Activated naive CD8-positive, alpha-beta T cell treated with anti-CD3 and anti-CD28 coated beads, Interleukin-2, amount 10 ng/mL, durations not matched to agents 7 days and 5 days (primary cell): ENCODE data around the gene MIEN1. TPM values are rescaled to one million over a fixed set of nuclear protein-coding genes. Genes with fewer than 3 reads are reported as not detected.
"Not testable (repeated sequence)": the region's sequence is repeated elsewhere in the genome, so short reads cannot be mapped to it uniquely, and the experiment has no call there.

Experiments
- ATAC-seq: fragments of 150-1000 bp; cut with Tn5 transposase; one replicate; pipeline ENCODE4 v1.10.0; 2021; ENCODE audit warnings: low read depth, moderate library complexity
- POLR2A ChIA-PET: fragments of 350-600 bp; sonication (Branson Sonifier 250); formaldehyde crosslinking; loops from one replicate; lab custom pipeline; 2021; ENCODE audit warnings: antibody characterized with exemption; lab: Charles Lee
- DNase-seq: peaks from one replicate; pipeline ENCODE4 v3.0.0; 2021
- H3K27ac Mint-ChIP-seq: one replicate; pipeline ENCODE4 v1.8.0; 2022; ENCODE audit warnings: mild to moderate bottlenecking, mixed read lengths
- H3K27me3 Mint-ChIP-seq: one replicate; pipeline ENCODE4 v1.8.0; 2022; ENCODE audit warnings: mild to moderate bottlenecking, moderate library complexity, mixed read lengths
- H3K36me3 Mint-ChIP-seq: one replicate; pipeline ENCODE4 v1.8.0; 2021; ENCODE audit warnings: mild to moderate bottlenecking, mixed read lengths
- H3K4me1 Mint-ChIP-seq: one replicate; pipeline ENCODE4 v1.8.0; 2021; ENCODE audit warnings: mixed read lengths
- H3K4me3 Mint-ChIP-seq: one replicate; pipeline ENCODE4 v1.8.0; 2022; ENCODE audit warnings: mild to moderate bottlenecking, moderate library complexity, mixed read lengths
- H3K9me3 Mint-ChIP-seq: one replicate; pipeline ENCODE4 v1.8.0; 2021; ENCODE audit warnings: mixed read lengths
- total RNA-seq, 2 experiments: library from RNA; stranded (reverse); gene quantifications; one replicate each; pipeline ENCODE4 v1.2.3, GENCODE V29; 2021

The MIEN1 gene
- total RNA-seq, 2 experiments from 2014 or later, result 38.1 to 38.6 TPM

- H3K9me3 Mint-ChIP-seq, result no peaks in the 10 kb centered on the region
- H3K27ac Mint-ChIP-seq, result no peak overlapping the region
- POLR2A ChIA-PET, result no interaction called here
- no peak for ATAC-seq
- H3K36me3 Mint-ChIP-seq, result no peaks in the 10 kb centered on the region
- no peaks in the 10 kb centered on the region for H3K4me1 Mint-ChIP-seq
- H3K27me3 Mint-ChIP-seq, result no peaks in the 10 kb centered on the region
- H3K4me3 Mint-ChIP-seq, result no peak overlapping the region
- no peak for DNase-seq
Measured at GRCh38 chr17:39714234-39714633, 16.1 kb downstream of the MIEN1 start.

- Mint-ChIP-seq H3K27ac (no peak overlapping the region), H3K4me3 (no peak overlapping the region), H3K9me3 (no peaks in the 10 kb centered on the region), H3K27me3 (no peaks in the 10 kb centered on the region), H3K4me1 (peaks cover 6% of the 10 kb centered on the region), H3K36me3 (no peaks in the 10 kb centered on the region)
- POLR2A ChIA-PET, result interaction anchor here (0.6 kb wide), 1 partner anchor 62 kb away, joined by 7 read pairs; no protein-coding TSS in a partner anchor
- DNase-seq (no peak), ATAC-seq (no peak)
Measured at GRCh38 chr17:39711851-39712250, 18.5 kb downstream of the MIEN1 start.

GRCh38 chr17:39711071-39711470 lies 19.3 kb downstream of the MIEN1 start:
- not testable (repeated sequence) for H3K27me3 Mint-ChIP-seq, H3K4me1 Mint-ChIP-seq, ATAC-seq, H3K36me3 Mint-ChIP-seq, H3K27ac Mint-ChIP-seq, H3K9me3 Mint-ChIP-seq, DNase-seq, H3K4me3 Mint-ChIP-seq
- POLR2A ChIA-PET, result interaction anchor here (0.6 to 1.4 kb wide), 3 partner anchors 19 to 61 kb away, joined by 3 to 7 read pairs (median 3); partner anchors contain the start of genes MIEN1 and PGAP3

- no peak overlapping the region for H3K27ac Mint-ChIP-seq
- no peak overlapping the region for H3K4me3 Mint-ChIP-seq
- no peak for DNase-seq
- no peaks in the 10 kb centered on the region for H3K36me3 Mint-ChIP-seq
- H3K4me1 Mint-ChIP-seq, result peaks cover 8% of the 10 kb centered on the region
- H3K27me3 Mint-ChIP-seq, result no peaks in the 10 kb centered on the region
- no peak for ATAC-seq
- H3K9me3 Mint-ChIP-seq, result no peaks in the 10 kb centered on the region
- POLR2A ChIA-PET, result interaction anchor here (1.3 to 1.4 kb wide), 2 partner anchors 20 to 22 kb away, joined by 3 read pairs; partner anchors contain the start of genes MIEN1 and PGAP3
Measured at GRCh38 chr17:39709998-39710964, 20.1 kb downstream of the MIEN1 start.

GRCh38 chr17:39709319-39709997 lies 20.9 kb downstream of the MIEN1 start:
- Mint-ChIP-seq H3K27ac (no peak overlapping the region), H3K4me3 (no peak overlapping the region)
- POLR2A ChIA-PET, result no interaction called here

GRCh38 chr17:39706921-39707337 lies 23.4 kb downstream of the MIEN1 start:
- no peaks in the 10 kb centered on the region for H3K9me3 Mint-ChIP-seq
- H3K4me3 Mint-ChIP-seq, result peak overlapping the region; percentile 45
- peaks cover 8% of the 10 kb centered on the region for H3K4me1 Mint-ChIP-seq
- peak; percentile 67 for ATAC-seq
- H3K27me3 Mint-ChIP-seq, result peaks cover 7% of the 10 kb centered on the region
- POLR2A ChIA-PET, result interaction anchor here (1.0 kb wide), 1 partner anchor 11 kb away, joined by 3 read pairs; no protein-coding TSS in a partner anchor
- no peaks in the 10 kb centered on the region for H3K36me3 Mint-ChIP-seq
- DNase-seq, result no peak
- H3K27ac Mint-ChIP-seq, result peak overlapping the region; percentile 82

More at GRCh38 chr17:39709319-39709997, 20.9 kb downstream of the MIEN1 start:
- ATAC-seq, result no peak
- DNase-seq, result no peak
- Mint-ChIP-seq H3K4me1 (peaks cover 8% of the 10 kb centered on the region), H3K36me3 (no peaks in the 10 kb centered on the region), H3K27me3 (no peaks in the 10 kb centered on the region), H3K9me3 (no peaks in the 10 kb centered on the region)

- Mint-ChIP-seq H3K9me3 (no peaks in the 10 kb centered on the region), H3K27ac (no peak overlapping the region), H3K27me3 (peaks cover 12% of the 10 kb centered on the region), H3K4me3 (no peak overlapping the region), H3K4me1 (peaks cover 8% of the 10 kb centered on the region), H3K36me3 (no peaks in the 10 kb centered on the region)
- DNase-seq (no peak), ATAC-seq (no peak)
- POLR2A ChIA-PET, result interaction anchor here (1.0 kb wide), 1 partner anchor 10 kb away, joined by 3 read pairs; no protein-coding TSS in a partner anchor
Measured at GRCh38 chr17:39706383-39706782, 23.9 kb downstream of the MIEN1 start.

- POLR2A ChIA-PET, result interaction anchor here (1.0 kb wide), 1 partner anchor 10 kb away, joined by 3 read pairs; no protein-coding TSS in a partner anchor
Measured at GRCh38 chr17:39705786-39706348, 24.5 kb downstream of the MIEN1 start.

GRCh38 chr17:39704821-39705551 lies 25.3 kb downstream of the MIEN1 start:
- no peaks in the 10 kb centered on the region for H3K9me3 Mint-ChIP-seq
- ATAC-seq, result no peak
- peaks cover 23% of the 10 kb centered on the region for H3K27me3 Mint-ChIP-seq
- no peak overlapping the region for H3K27ac Mint-ChIP-seq
- DNase-seq, result no peak
- H3K4me3 Mint-ChIP-seq, result no peak overlapping the region
- H3K36me3 Mint-ChIP-seq, result no peaks in the 10 kb centered on the region
- POLR2A ChIA-PET, result no interaction called here
- peaks cover 13% of the 10 kb centered on the region for H3K4me1 Mint-ChIP-seq

More at GRCh38 chr17:39705786-39706348, 24.5 kb downstream of the MIEN1 start:
- H3K9me3 Mint-ChIP-seq, result no peaks in the 10 kb centered on the region
- DNase-seq (no peak), ATAC-seq (no peak)
- H3K27ac Mint-ChIP-seq, result no peak overlapping the region
- no peak overlapping the region for H3K4me3 Mint-ChIP-seq
- peaks cover 13% of the 10 kb centered on the region for H3K4me1 Mint-ChIP-seq
- H3K27me3 Mint-ChIP-seq, result peaks cover 17% of the 10 kb centered on the region
- H3K36me3 Mint-ChIP-seq, result no peaks in the 10 kb centered on the region

DNA sequence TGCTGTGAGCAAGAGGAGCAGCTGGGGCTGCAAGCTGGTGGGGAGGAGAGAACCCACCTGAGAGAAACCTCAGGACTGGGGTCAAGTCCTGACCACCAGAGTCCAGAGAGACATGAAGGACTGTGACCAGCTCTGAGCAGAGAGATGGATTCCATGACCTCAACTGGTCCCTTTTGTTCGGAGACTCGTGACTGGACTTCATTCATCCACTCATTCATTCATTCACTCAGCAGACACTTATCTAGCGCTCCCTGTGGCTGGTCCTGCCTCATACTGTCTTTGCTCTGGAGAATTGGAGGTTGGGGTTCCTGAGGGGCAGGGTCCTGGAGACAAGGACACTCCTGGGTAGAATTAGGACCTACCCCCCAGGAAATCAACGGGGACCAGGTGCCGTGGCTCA lies 26.4 kb downstream of the MIEN1 start:
- DNase-seq (no peak), ATAC-seq (no peak)
- Mint-ChIP-seq H3K27me3 (peaks cover 33% of the 10 kb centered on the region), H3K36me3 (peaks cover 4% of the 10 kb centered on the region), H3K27ac (no peak overlapping the region), H3K9me3 (no peaks in the 10 kb centered on the region), H3K4me3 (no peak overlapping the region), H3K4me1 (peaks cover 17% of the 10 kb centered on the region)
- POLR2A ChIA-PET, result interaction anchor here (1.4 kb wide), 1 partner anchor 15 kb away, joined by 5 read pairs; no protein-coding TSS in a partner anchor

DNA sequence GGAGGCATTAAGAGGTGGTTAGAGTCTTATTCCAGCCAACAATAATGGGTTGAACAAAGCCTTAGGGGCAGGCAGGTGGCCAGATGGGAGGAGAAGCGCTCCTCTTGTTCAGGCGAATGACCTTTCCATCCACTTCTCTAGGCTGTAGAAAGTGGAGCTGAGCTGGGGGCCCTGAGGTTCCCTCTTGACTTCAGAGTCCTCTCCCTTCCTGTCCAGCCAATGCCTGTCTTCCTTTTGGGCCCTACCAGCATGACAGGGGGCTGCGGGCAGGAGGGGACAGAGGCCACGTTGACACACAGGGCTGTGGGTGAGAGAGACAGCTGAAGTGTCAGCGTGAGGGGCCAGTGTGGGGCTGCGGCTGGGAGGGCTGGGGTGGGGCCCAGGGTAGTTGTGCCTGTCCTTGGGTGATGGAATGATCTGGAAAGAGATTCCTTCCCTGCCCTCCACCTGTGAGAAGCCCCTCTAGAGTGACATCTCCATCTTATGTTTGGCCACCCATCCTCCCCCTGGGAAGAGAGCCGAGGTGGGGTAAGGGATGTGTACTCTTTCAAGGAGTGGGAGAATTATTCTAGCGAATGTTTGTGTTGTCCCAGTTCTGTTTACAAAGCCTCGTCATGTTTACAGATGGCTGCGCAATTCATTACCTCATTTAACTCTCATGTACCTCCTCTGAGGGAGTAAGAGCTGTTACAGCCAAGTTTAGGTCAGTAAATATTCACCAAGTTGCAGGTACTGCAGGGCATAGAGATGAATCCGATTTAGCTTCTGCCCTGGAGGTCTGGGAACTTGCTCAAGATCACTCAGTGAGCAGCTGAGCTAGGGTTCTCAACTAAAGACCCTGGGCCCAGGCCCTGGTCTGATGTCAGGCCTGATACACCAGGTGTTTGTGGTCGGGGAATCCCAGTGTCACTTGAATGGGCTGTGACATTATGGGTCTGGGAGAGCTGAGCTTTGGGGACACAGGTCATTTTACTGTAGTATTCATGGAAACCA lies 27.1 kb downstream of the MIEN1 start:
- H3K4me1 Mint-ChIP-seq, result peaks cover 17% of the 10 kb centered on the region
- POLR2A ChIA-PET, result interaction anchor here (1.4 kb wide), 1 partner anchor 14 kb away, joined by 5 read pairs; no protein-coding TSS in a partner anchor
- H3K9me3 Mint-ChIP-seq, result no peaks in the 10 kb centered on the region
- DNase-seq (no peak), ATAC-seq (no peak)
- H3K36me3 Mint-ChIP-seq, result peaks cover 4% of the 10 kb centered on the region
- no peak overlapping the region for H3K27ac Mint-ChIP-seq
- peaks cover 39% of the 10 kb centered on the region for H3K27me3 Mint-ChIP-seq
- H3K4me3 Mint-ChIP-seq, result no peak overlapping the region
